Measurements from ENCODE around the gene NRG3. TPM values are rescaled to one million over a fixed set of nuclear protein-coding genes. Genes with fewer than 3 reads are reported as not detected.

NRG3 gene
- total and polyA plus RNA-seq, 5 donors, result 0.23 to 3.4 (median 1.4) TPM

- H3K9me3 ChIP-seq (ENCODE audit: control insufficient read depth, low read length), result no peaks in the 10 kb centered on the region
These were observed 84.0 kb downstream of the NRG3 start for GRCh38 chr10:81959016-81959415.

DNA sequence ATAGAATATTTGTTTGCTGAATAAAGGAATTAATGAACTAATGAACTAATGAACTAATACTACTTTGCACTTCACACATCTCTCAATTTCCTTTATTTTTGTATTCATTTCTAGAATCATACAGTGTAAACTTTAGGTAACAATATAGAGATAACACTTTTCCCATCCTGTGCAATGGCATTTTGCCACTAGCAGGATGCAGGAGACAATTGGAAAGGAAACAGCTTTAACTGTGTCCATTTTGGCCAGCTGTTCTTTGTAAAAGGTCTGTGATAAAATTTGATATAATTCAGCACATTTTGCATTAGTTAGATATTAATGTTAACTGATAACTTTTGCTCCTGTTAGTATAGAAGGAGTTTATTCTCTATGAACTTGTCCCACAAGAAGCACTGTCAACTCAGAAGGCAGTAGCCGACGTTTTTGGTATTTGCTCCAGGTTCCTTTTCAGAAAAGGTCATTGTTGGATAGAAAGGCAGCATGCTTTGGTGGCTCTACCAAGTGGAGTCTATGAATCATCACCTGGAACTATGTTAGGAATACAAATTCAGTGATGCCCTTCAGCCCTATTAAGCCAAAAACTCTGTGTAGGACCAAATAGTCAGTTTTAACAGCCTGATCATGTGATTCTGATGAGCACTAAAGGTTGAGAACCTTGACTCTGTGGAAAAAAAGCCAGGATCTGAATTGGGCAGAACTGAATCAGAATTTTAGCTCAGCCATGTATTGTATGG is 86.6 kb downstream of the NRG3 start:
- 45% methylated on average over 2 of the region's 2 CpGs for WGBS
- Histone ChIP-seq H3K4me1 (ENCODE audit: control insufficient read depth, insufficient read depth, low read length) (no peaks in the 10 kb centered on the region), H3K27ac (ENCODE audit: low read length) (no peak overlapping the region), H3K27me3 (ENCODE audit: control insufficient read depth, insufficient read depth) (no peaks in the 10 kb centered on the region), H3K9me3 (ENCODE audit: control insufficient read depth, low read length) (no peaks in the 10 kb centered on the region), H3K4me3 (ENCODE audit: low read length) (no peak overlapping the region)
- ATAC-seq (peak in 1 of 2 donors; percentile 51), DNase-seq (no peak)
- intact Hi-C loops (cut with DNase I), result no loop called here

More at GRCh38 chr10:81959016-81959415, 84.0 kb downstream of the NRG3 start:
- H3K4me1 ChIP-seq (ENCODE audit: control insufficient read depth, insufficient read depth, low read length), result no peaks in the 10 kb centered on the region
- DNase-seq (no peak), ATAC-seq (no peak)
- H3K27ac ChIP-seq (ENCODE audit: low read length), result no peak overlapping the region
- intact Hi-C loops (cut with DNase I), result no loop called here
- H3K4me3 ChIP-seq (ENCODE audit: low read length), result no peak overlapping the region
- no peaks in the 10 kb centered on the region for H3K27me3 ChIP-seq (ENCODE audit: control insufficient read depth, insufficient read depth)

DNA sequence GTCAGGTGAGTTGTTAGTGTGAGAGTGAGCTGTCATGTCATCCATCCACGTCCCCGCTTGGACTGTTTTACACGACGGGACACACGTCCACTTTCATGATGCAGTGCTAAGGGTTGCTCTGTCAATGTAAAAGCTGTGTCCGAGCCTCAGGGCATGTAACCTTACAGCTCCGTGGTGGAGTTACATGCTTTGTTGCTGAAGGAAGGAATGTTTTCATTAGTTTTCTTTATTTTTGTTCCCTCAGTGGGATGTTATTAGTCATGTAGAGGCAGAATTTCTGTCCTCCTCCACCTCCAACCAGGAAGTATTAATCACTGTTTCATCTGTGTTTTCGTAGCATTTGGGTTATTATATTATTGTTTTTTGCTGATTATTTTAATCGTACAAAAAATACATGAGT is 88.6 kb downstream of the NRG3 start:
- intact Hi-C loops (cut with DNase I), result no loop called here
- no peaks in the 10 kb centered on the region for H3K4me1 ChIP-seq (ENCODE audit: control insufficient read depth, insufficient read depth, low read length)
- 89% methylated on average over 9 of the region's 9 CpGs for WGBS
- ATAC-seq (no peak), DNase-seq (no peak)
- no peak overlapping the region for H3K27ac ChIP-seq (ENCODE audit: low read length)
- H3K9me3 ChIP-seq (ENCODE audit: control insufficient read depth, low read length), result no peaks in the 10 kb centered on the region
- H3K4me3 ChIP-seq (ENCODE audit: low read length), result no peak overlapping the region
- no peaks in the 10 kb centered on the region for H3K27me3 ChIP-seq (ENCODE audit: control insufficient read depth, insufficient read depth)

DNA sequence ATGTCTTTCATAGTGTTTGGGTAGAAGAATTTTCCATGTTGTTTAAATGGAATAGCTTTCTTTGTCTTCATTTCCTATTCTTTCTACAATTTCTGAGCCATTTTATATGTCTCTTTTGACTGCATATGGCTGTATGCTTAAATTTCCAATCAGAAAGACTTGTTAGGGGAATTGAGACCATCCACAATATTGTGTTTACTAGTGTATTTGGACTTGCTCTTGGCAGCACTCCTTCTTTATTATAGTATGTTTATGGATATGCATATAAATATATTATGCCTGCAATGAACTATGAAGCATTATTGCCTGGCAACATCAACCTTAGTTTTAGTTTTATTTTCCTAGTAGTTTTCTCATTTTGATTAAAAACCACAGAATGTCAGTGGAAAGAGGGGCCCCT is 92.7 kb downstream of the NRG3 start:
- no peaks in the 10 kb centered on the region for H3K9me3 ChIP-seq (ENCODE audit: control insufficient read depth, low read length)
- H3K4me3 ChIP-seq (ENCODE audit: low read length), result no peak overlapping the region
- intact Hi-C loops (cut with DNase I), result no loop called here
- ATAC-seq, result no peak
- no peaks in the 10 kb centered on the region for H3K4me1 ChIP-seq (ENCODE audit: control insufficient read depth, insufficient read depth, low read length)
- no peaks in the 10 kb centered on the region for H3K27me3 ChIP-seq (ENCODE audit: control insufficient read depth, insufficient read depth)
- no peak for DNase-seq
- no peak overlapping the region for H3K27ac ChIP-seq (ENCODE audit: low read length)

DNA sequence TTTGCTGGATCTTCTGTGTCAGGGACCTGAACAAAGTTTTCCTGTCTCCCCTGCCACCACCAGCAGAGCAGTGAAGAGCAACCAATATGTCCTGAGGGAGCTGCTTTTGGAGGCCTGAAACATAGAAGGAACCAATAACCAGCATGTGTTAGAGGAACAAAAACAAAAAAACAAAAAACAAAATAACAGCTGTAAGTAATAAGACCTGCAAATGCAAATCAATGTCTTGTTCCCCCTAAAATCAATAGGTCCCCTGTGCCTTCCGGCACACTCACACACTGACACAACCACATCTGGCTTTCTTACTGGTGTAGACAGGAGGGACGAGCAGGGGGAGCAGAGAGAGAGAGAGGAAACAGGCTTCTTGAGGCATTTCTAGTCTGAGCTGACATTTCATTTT is 94.1 kb downstream of the NRG3 start:
- WGBS, result 57% methylated on average over 2 of the region's 2 CpGs
- no peak overlapping the region for H3K27ac ChIP-seq (ENCODE audit: low read length)
- H3K4me1 ChIP-seq (ENCODE audit: control insufficient read depth, insufficient read depth, low read length), result no peaks in the 10 kb centered on the region
- intact Hi-C loops (cut with DNase I), result no loop called here
- H3K4me3 ChIP-seq (ENCODE audit: low read length), result no peak overlapping the region
- DNase-seq (no peak), ATAC-seq (no peak)
- H3K27me3 ChIP-seq (ENCODE audit: control insufficient read depth, insufficient read depth), result no peaks in the 10 kb centered on the region
- no peaks in the 10 kb centered on the region for H3K9me3 ChIP-seq (ENCODE audit: control insufficient read depth, low read length)

- 56% methylated on average over 2 of the region's 2 CpGs for WGBS
- DNase-seq (no peak), ATAC-seq (no peak)
- no peak overlapping the region for H3K27ac ChIP-seq (ENCODE audit: low read length)
- no peak overlapping the region for H3K4me3 ChIP-seq (ENCODE audit: low read length)
- no peaks in the 10 kb centered on the region for H3K27me3 ChIP-seq (ENCODE audit: control insufficient read depth, insufficient read depth)
- H3K4me1 ChIP-seq (ENCODE audit: control insufficient read depth, insufficient read depth, low read length), result no peaks in the 10 kb centered on the region
- H3K9me3 ChIP-seq (ENCODE audit: control insufficient read depth, low read length), result no peaks in the 10 kb centered on the region
- intact Hi-C loops (cut with DNase I), result no loop called here
These were observed 103.2 kb downstream of the NRG3 start for GRCh38 chr10:81978238-81978637.

DNA sequence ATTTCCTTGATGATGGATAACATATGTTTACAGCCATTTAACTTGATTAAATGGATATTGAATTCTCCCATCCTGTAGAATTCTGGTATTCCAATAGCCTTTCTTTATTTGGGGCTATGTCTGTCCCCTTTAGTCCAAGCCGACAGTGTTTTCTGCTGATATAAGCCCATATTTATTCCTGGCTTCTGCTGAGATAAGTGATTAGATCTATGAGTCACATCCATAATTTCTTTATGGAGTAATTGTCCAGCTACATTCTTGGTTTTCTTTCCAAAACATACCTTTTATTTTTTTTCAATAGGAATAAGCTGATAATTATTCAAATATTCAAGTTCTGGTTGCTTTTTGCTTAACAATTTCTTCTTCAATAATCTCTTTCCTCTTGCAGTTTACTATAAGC is 106.7 kb downstream of the NRG3 start:
- DNase-seq (no peak), ATAC-seq (no peak)
- WGBS, result 70% methylated on average over 1 of the region's 1 CpG
- H3K27ac ChIP-seq (ENCODE audit: low read length), result no peak overlapping the region
- no peaks in the 10 kb centered on the region for H3K27me3 ChIP-seq (ENCODE audit: control insufficient read depth, insufficient read depth)
- no peaks in the 10 kb centered on the region for H3K4me1 ChIP-seq (ENCODE audit: control insufficient read depth, insufficient read depth, low read length)
- intact Hi-C loops (cut with DNase I), result no loop called here
- no peaks in the 10 kb centered on the region for H3K9me3 ChIP-seq (ENCODE audit: control insufficient read depth, low read length)
- no peak overlapping the region for H3K4me3 ChIP-seq (ENCODE audit: low read length)

DNA sequence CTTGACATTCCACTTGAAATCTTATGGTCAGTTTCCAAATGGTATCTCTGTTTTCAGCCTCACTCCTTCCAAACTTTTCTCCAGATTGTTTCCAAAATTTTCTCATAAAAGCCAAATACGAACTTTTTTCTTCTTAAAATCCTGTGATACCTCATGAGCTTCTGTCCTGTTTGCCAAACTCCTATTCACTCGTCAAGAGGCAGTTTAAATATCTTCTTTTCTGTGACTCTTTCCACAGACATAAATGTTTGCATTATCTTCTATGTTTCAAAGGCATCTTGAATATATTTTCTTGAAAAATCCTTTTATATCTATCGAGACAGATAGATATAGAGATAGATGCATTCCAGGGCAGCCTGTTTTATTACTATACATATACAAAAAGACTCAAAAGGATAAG is 109.4 kb downstream of the NRG3 start:
- intact Hi-C loops (cut with DNase I), result no loop called here

GRCh38 chr10:81995254-81995653 is 120.3 kb downstream of the NRG3 start:
- H3K27ac ChIP-seq (ENCODE audit: low read length), result no peak overlapping the region
- H3K4me3 ChIP-seq (ENCODE audit: low read length), result no peak overlapping the region
- no peaks in the 10 kb centered on the region for H3K4me1 ChIP-seq (ENCODE audit: control insufficient read depth, insufficient read depth, low read length)
- H3K9me3 ChIP-seq (ENCODE audit: control insufficient read depth, low read length), result no peaks in the 10 kb centered on the region
- no peaks in the 10 kb centered on the region for H3K27me3 ChIP-seq (ENCODE audit: control insufficient read depth, insufficient read depth)
- no peak for ATAC-seq
- intact Hi-C loops (cut with DNase I), result no loop called here
- 58% methylated on average over 3 of the region's 3 CpGs for WGBS
- no peak for DNase-seq

More for the DNA sequence above, 109.4 kb downstream of the NRG3 start:
- H3K27ac ChIP-seq (ENCODE audit: low read length), result no peak overlapping the region
- no peak overlapping the region for H3K4me3 ChIP-seq (ENCODE audit: low read length)
- WGBS, result 62% methylated on average over 3 of the region's 3 CpGs
- no peaks in the 10 kb centered on the region for H3K9me3 ChIP-seq (ENCODE audit: control insufficient read depth, low read length)
- no peak for ATAC-seq
- DNase-seq, result no peak
- no peaks in the 10 kb centered on the region for H3K4me1 ChIP-seq (ENCODE audit: control insufficient read depth, insufficient read depth, low read length)
- no peaks in the 10 kb centered on the region for H3K27me3 ChIP-seq (ENCODE audit: control insufficient read depth, insufficient read depth)

- DNase-seq, result no peak
- Histone ChIP-seq H3K9me3 (ENCODE audit: control insufficient read depth, low read length) (no peaks in the 10 kb centered on the region), H3K4me3 (ENCODE audit: low read length) (no peak overlapping the region), H3K27me3 (ENCODE audit: control insufficient read depth, insufficient read depth) (no peaks in the 10 kb centered on the region), H3K4me1 (ENCODE audit: control insufficient read depth, insufficient read depth, low read length) (no peaks in the 10 kb centered on the region), H3K27ac (ENCODE audit: low read length) (no peak overlapping the region)
- intact Hi-C loops (cut with DNase I), result no loop called here
- WGBS, result 81% methylated on average over 3 of the region's 3 CpGs
- ATAC-seq, result no peak
These were observed 121.9 kb downstream of the NRG3 start for GRCh38 chr10:81996927-81997326.

GRCh38 chr10:82020999-82021398 is 146.0 kb downstream of the NRG3 start:
- ATAC-seq (no peak), DNase-seq (no peak)
- intact Hi-C loops (cut with DNase I), result no loop called here
- Histone ChIP-seq H3K27me3 (ENCODE audit: control insufficient read depth, insufficient read depth) (no peaks in the 10 kb centered on the region), H3K4me3 (ENCODE audit: low read length) (no peak overlapping the region), H3K27ac (ENCODE audit: low read length) (no peak overlapping the region), H3K4me1 (ENCODE audit: control insufficient read depth, insufficient read depth, low read length) (no peaks in the 10 kb centered on the region), H3K9me3 (ENCODE audit: control insufficient read depth, low read length) (no peaks in the 10 kb centered on the region)
- 60% methylated on average over 4 of the region's 4 CpGs for WGBS

DNA sequence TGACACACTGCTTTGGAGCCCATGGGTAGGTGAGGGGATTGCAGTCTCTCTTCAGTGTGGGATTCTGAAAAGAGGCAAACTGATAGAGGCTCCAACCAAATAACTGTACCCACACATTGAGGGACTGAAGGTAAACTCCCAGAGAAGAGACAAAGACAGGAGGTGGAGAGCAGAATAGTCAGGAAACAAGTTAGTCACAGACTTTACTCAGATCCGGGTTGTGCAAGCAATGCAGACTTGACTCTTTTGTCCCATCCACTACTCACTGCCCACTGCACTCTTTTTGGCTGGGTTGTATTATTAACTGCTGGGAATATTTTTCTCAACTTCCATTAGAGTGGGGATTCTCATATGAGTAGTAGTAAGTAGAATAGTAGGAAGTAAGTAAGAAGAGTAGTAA is 152.7 kb downstream of the NRG3 start:
- DNase-seq (no peak), ATAC-seq (no peak)
- intact Hi-C loops (cut with DNase I), result no loop called here
- H3K9me3 ChIP-seq (ENCODE audit: control insufficient read depth, low read length), result no peaks in the 10 kb centered on the region
- no peak overlapping the region for H3K27ac ChIP-seq (ENCODE audit: low read length)
- H3K4me1 ChIP-seq (ENCODE audit: control insufficient read depth, insufficient read depth, low read length), result no peaks in the 10 kb centered on the region
- H3K4me3 ChIP-seq (ENCODE audit: low read length), result no peak overlapping the region
- 75% methylated on average over 1 of the region's 1 CpG for WGBS
- no peaks in the 10 kb centered on the region for H3K27me3 ChIP-seq (ENCODE audit: control insufficient read depth, insufficient read depth)
